Measurements from ENCODE around the gene ZMYND8.

DNA sequence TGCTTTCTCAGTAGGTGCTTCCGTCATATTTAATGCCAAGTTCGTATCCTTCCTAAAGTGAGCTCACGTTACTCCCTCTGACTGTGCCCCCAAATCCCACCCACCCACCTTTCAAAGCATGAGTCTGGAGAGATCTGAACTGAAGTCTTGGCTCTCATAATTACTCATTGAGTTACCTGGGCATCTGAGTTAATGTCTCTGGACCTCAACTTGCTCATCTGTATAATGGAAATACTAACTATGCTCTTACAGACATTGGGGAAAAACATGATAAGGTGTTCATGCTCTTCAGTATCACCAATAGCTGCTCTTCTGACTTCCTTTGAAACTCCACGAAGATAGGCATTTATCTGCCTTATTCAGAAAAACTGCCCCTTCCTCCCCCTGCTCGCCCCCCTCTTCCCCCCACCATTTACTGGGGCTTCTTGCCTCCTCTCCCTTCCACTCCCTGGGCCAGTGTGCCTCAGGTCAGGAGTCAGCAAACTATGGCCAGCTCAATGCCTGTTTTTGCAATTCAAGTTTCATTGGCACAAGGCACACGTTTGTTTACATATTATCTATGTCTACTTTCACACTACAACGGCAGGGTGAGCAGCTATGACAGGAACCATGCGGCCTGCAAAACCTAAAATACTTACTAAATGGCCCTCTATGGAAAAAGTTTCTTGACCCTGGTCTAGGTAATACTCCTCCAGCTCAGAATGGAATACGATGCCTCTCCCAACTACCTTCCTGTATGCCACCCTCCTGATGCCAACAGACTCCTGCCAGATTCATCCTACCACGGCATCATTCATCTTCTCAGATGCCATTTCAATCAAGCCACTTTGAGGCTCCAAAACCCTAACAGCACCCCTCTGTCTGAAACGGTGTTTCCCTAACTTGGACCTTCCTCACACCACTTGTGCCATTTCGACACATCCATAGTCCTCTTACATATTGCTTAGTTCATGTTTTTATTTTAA lies 138.7 kb downstream of the ZMYND8 start:
- TF ChIP-seq, protein P1, sequence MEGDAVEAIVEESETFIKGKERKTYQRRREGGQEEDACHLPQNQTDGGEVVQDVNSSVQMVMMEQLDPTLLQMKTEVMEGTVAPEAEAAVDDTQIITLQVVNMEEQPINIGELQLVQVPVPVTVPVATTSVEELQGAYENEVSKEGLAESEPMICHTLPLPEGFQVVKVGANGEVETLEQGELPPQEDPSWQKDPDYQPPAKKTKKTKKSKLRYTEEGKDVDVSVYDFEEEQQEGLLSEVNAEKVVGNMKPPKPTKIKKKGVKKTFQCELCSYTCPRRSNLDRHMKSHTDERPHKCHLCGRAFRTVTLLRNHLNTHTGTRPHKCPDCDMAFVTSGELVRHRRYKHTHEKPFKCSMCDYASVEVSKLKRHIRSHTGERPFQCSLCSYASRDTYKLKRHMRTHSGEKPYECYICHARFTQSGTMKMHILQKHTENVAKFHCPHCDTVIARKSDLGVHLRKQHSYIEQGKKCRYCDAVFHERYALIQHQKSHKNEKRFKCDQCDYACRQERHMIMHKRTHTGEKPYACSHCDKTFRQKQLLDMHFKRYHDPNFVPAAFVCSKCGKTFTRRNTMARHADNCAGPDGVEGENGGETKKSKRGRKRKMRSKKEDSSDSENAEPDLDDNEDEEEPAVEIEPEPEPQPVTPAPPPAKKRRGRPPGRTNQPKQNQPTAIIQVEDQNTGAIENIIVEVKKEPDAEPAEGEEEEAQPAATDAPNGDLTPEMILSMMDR (IDR thresholded peaks at IDR 0.05; ENCODE audit: low read length) = no peak
- no peak for TF ChIP-seq EZH2 (optimal IDR thresholded peaks at IDR 0.05; ENCODE audit: low read depth, low read length)
- no peak for TF ChIP-seq EZH2phosphoT487 (IDR thresholded peaks at IDR 0.05; ENCODE audit: low read length)
